HepG2 (cell line): ENCODE measurements around the gene HPCAL1. TPM values are rescaled to one million over a fixed set of nuclear protein-coding genes. Genes with fewer than 3 reads are reported as not detected.

Experiments used
- CTCF ChIP-seq: sonication (generic); formaldehyde crosslinking; IDR thresholded peaks from 2 replicates; pipeline ENCODE4 v1.5.0; 2020; ENCODE audit warnings: mild to moderate bottlenecking, missing genetic modification reagents, moderate library complexity
- DDIT3 ChIP-seq: sonication (generic); formaldehyde crosslinking; IDR thresholded peaks from 2 replicates; pipeline ENCODE4 v1.4.0; 2020; ENCODE audit warnings: mild to moderate bottlenecking, missing genetic modification reagents
- FOXK1 ChIP-seq: sonication (generic); formaldehyde crosslinking; IDR thresholded peaks from 2 replicates; pipeline ENCODE4 v1.4.0; 2020; ENCODE audit warnings: low read depth, missing genetic modification reagents, borderline replicate concordance
- GFI1 ChIP-seq: sonication (generic); formaldehyde crosslinking; IDR thresholded peaks from 2 replicates; pipeline ENCODE4 v1.5.0; 2020; ENCODE audit warnings: missing genetic modification reagents, mild to moderate bottlenecking, borderline replicate concordance
- HDAC6 ChIP-seq: fragments of 200-600 bp; sonication (generic); IDR thresholded peaks from 2 replicates; pipeline ENCODE4 v1.7.0; 2017; ENCODE audit warnings: mild to moderate bottlenecking, antibody characterized with exemption, low read length, low read depth
- HNRNPL ChIP-seq: fragments of 200-400 bp; formaldehyde crosslinking; IDR thresholded peaks from 2 replicates; pipeline ENCODE4 v1.6.1; 2017; ENCODE audit warnings: mild to moderate bottlenecking, low read depth, low read length
- LCORL ChIP-seq, 2 experiments: fragments of 450-650 bp in 1 of 2; sonication (generic) in 1 of 2; formaldehyde crosslinking in 1 of 2; IDR thresholded peaks; 2 replicates each; pipeline versions ENCODE4 v1.5.0 to v1.6.1; 2017 to 2020; ENCODE audit warnings: antibody characterized with exemption in 1 of 2, missing genetic modification reagents in 1 of 2
- PCBP1 ChIP-seq: fragments of 200-400 bp; formaldehyde crosslinking; IDR thresholded peaks from 2 replicates; pipeline ENCODE4 v1.6.1; 2017; ENCODE audit warnings: mild to moderate bottlenecking, low read depth, low read length, borderline replicate concordance
- RAD21 ChIP-seq: fragments of 450-650 bp; formaldehyde crosslinking; IDR thresholded peaks from 2 replicates; pipeline ENCODE4 v1.5.0; 2020; ENCODE audit warnings: mild to moderate bottlenecking
- SKIL ChIP-seq: sonication (generic); formaldehyde crosslinking; IDR thresholded peaks from 2 replicates; pipeline ENCODE4 v1.8.0; 2022; ENCODE audit warnings: missing genetic modification reagents, mild to moderate bottlenecking, moderate library complexity, borderline replicate concordance
- SOX5 ChIP-seq: IDR thresholded peaks from 2 replicates; pipeline ENCODE4 v1.6.1; 2016; ENCODE audit warnings: borderline replicate concordance
- YY1 ChIP-seq: IDR thresholded peaks from 2 replicates; pipeline ENCODE4 v1.6.1; 2011; ENCODE audit warnings: low read length, low read depth, moderate library complexity, mild to moderate bottlenecking; ENCODE audit not compliant: insufficient read depth, insufficient replicate concordance
- ZBTB7A ChIP-seq: sonication (generic); formaldehyde crosslinking; IDR thresholded peaks from 2 replicates; pipeline ENCODE4 v1.8.0; 2022; ENCODE audit warnings: mild to moderate bottlenecking, missing genetic modification reagents
- ZGPAT ChIP-seq: IDR thresholded peaks from 2 replicates; pipeline ENCODE4 v1.6.1; 2016; ENCODE audit warnings: mild to moderate bottlenecking
- ZKSCAN5 ChIP-seq: sonication (generic); formaldehyde crosslinking; IDR thresholded peaks from 2 replicates; pipeline ENCODE4 v1.5.1; 2020; ENCODE audit warnings: mild to moderate bottlenecking, missing genetic modification reagents
- ZNF558 ChIP-seq: sonication (generic); formaldehyde crosslinking; IDR thresholded peaks from 2 replicates; pipeline ENCODE4 v1.9.0; 2022; ENCODE audit warnings: mild to moderate bottlenecking, missing genetic modification reagents, borderline replicate concordance
- ZNF577 ChIP-seq: sonication (generic); formaldehyde crosslinking; IDR thresholded peaks from 2 replicates; pipeline ENCODE4 v1.4.0; 2020; ENCODE audit warnings: mild to moderate bottlenecking, low read depth, missing genetic modification reagents, borderline replicate concordance
- ZNF687 ChIP-seq: sonication (generic); formaldehyde crosslinking; IDR thresholded peaks from 2 replicates; pipeline ENCODE4 v1.5.1; 2020; ENCODE audit warnings: mild to moderate bottlenecking, missing genetic modification reagents, moderate library complexity
- polyA plus RNA-seq, 8 experiments: library from polyadenylated mRNA; depleted of rRNA in 3 of 8; stranded (reverse) in 7 of 8; unstranded in 1 of 8; fragments of >200 nt; fragmentation: Illumina TruSeq in 4 of 8; extraction: Trizol in 4 of 8; gene quantifications; 2 replicates each; pipeline versions ENCODE4 v1.2.1 to v1.2.3, GENCODE V29; 2011 to 2016; ENCODE audit warnings: low read depth in 4 of 8, missing spikeins in 1 of 8, mixed read lengths in 1 of 8; ENCODE audit not compliant: insufficient read depth in 1 of 8
- total RNA-seq, 5 experiments: library from RNA; depleted of rRNA; stranded (reverse); fragments of >200 nt; fragmentation: Illumina TruSeq; extraction: Trizol; gene quantifications; 2 replicates each; pipeline ENCODE4 v1.2.3, GENCODE V29; 2016; ENCODE audit warnings: low read depth in 1 of 5

HPCAL1 gene
- total and polyA plus RNA-seq, 2 of the 13 experiments (the other 11 are each of a cell fraction or from before 2014, with no cell fraction given): 29.5 to 29.9 TPM

GRCh38 chr2:10267551-10268465, 34.9 kb upstream of the HPCAL1 start (continued):
- 0 out of 2 replicates have a peak, but pooled peaks have one; percentile 34 for TF ChIP-seq GFI1 (CRISPR knock-in tag)
- no peak for TF ChIP-seq PCBP1
- no peak for TF ChIP-seq HNRNPL
- no peak for TF ChIP-seq LCORL (IDR thresholded peaks at IDR 0.05)
- TF ChIP-seq LCORL (CRISPR knock-in tag; IDR thresholded peaks at IDR 0.05): peak; percentile 37; the same call in 1 of the 2 replicates
- no peak for TF ChIP-seq ZNF558 (CRISPR knock-in tag)
- no peak for TF ChIP-seq ZNF577 (CRISPR knock-in tag)
- no peak for TF ChIP-seq ZKSCAN5 (CRISPR knock-in tag)
- TF ChIP-seq ZNF687: peak; percentile 30
- TF ChIP-seq DDIT3 (CRISPR knock-in tag): no peak
- no peak for TF ChIP-seq SKIL
- TF ChIP-seq CTCF: peak; percentile 71
- TF ChIP-seq FOXK1 (CRISPR knock-in tag): no peak
- peak; percentile 55 for TF ChIP-seq RAD21 (CRISPR knock-in tag)
- no peak for TF ChIP-seq HDAC6
- no peak for TF ChIP-seq ZGPAT (CRISPR knock-in tag)
- no peak for TF ChIP-seq ZBTB7A (CRISPR knock-in tag)
- TF ChIP-seq SOX5 (CRISPR knock-in tag): no peak
- peak; percentile 43 for TF ChIP-seq YY1
